GM21717 (cell line): ENCODE results near the gene AIFM2.

Experiments used
- ATAC-seq: cut with Tn5 transposase; IDR thresholded peaks from one replicate; pipeline ENCODE4 v1.9.1; 2021; ENCODE audit warnings: mild to moderate bottlenecking, moderate library complexity; ENCODE audit not compliant: unreplicated experiment

Gene AIFM2

GRCh38 chr10:70146489-70147258, 14.0 kb upstream of the AIFM2 start, which contains the start of gene TYSND1:
TYSND1 (minus strand) TSS chr10:70146700; CDS start chr10:70146586, 114 bp downstream.
- peak; percentile 88 for ATAC-seq

- peak; percentile 48 for ATAC-seq
These were observed 13.3 kb upstream of the AIFM2 start for GRCh38 chr10:70145666-70146488.

- peak; percentile 9 for ATAC-seq
These were observed 12.6 kb upstream of the AIFM2 start for GRCh38 chr10:70145166-70145665.

- ATAC-seq, result no peak
These were observed 11.9 kb upstream of the AIFM2 start for GRCh38 chr10:70144372-70145110.

GRCh38 chr10:70142555-70142954, 9.9 kb upstream of the AIFM2 start:
- ATAC-seq, result no peak

- ATAC-seq, result no peak
These were observed 7.7 kb upstream of the AIFM2 start for GRCh38 chr10:70140297-70140696.

GRCh38 chr10:70139997-70140250, 7.3 kb upstream of the AIFM2 start:
- ATAC-seq, result no peak

- ATAC-seq, result no peak
These were observed 6.7 kb upstream of the AIFM2 start for GRCh38 chr10:70139151-70139996.

- no peak for ATAC-seq
These were observed 5.6 kb upstream of the AIFM2 start for GRCh38 chr10:70137927-70138883.

GRCh38 chr10:70137135-70137534, 4.5 kb upstream of the AIFM2 start:
- ATAC-seq, result no peak

GRCh38 chr10:70135684-70136083, 3.1 kb upstream of the AIFM2 start:
- ATAC-seq, result no peak

GRCh38 chr10:70135046-70135445, 2.4 kb upstream of the AIFM2 start:
- no peak for ATAC-seq

GRCh38 chr10:70131560-70131937, 1.1 kb downstream of the AIFM2 start:
- no peak for ATAC-seq

- no peak for ATAC-seq
These were observed 1.6 kb downstream of the AIFM2 start for GRCh38 chr10:70130878-70131559.

GRCh38 chr10:70126700-70127395, 5.8 kb downstream of the AIFM2 start:
- no peak for ATAC-seq

GRCh38 chr10:70125918-70126552, 6.6 kb downstream of the AIFM2 start:
- ATAC-seq, result no peak

GRCh38 chr10:70124918-70125317, 7.7 kb downstream of the AIFM2 start:
- ATAC-seq, result no peak

GRCh38 chr10:70124415-70124814, 8.2 kb downstream of the AIFM2 start:
- no peak for ATAC-seq
